ENCODE data around the gene PAQR9. TPM values are rescaled to one million over a fixed set of nuclear protein-coding genes. Genes with fewer than 3 reads are reported as not detected.

Gene PAQR9
- total and polyA plus RNA-seq, 9 of the 15 experiments (the other 6 are each of a cell fraction or from before 2014, with no cell fraction given), result 0.04 to 0.58 (median 0.22) TPM

- POLR2A ChIA-PET, result interaction anchor here (1.6 to 1.8 kb wide), 2 partner anchors 13 to 19 kb away, joined by 3 to 4 read pairs; no protein-coding TSS in a partner anchor
- H3K79me2 ChIP-seq (ENCODE audit: control insufficient read depth, insufficient read depth, low read length), result no peaks in the 10 kb centered on the region
- H3K36me3 ChIP-seq (ENCODE audit: control insufficient read depth, insufficient read depth, low read length), result no peaks in the 10 kb centered on the region
- intact Hi-C loops (cut with micrococcal nuclease) (no loop called here), in situ Hi-C loops (cut with MboI) (no loop called here)
- H3K27me3 ChIP-seq (ENCODE audit: control insufficient read depth in 2 of 2, insufficient read depth in 2 of 2, low read length in 2 of 2), result no peaks in the 10 kb centered on the region
- peaks cover 2% of the 10 kb centered on the region; the same call in 1 of the 2 replicates for H3K9me3 ChIP-seq (replicated peaks; ENCODE audit: control insufficient read depth, insufficient read depth, low read depth, low read length)
- no peak overlapping the region for H3K27ac ChIP-seq (ENCODE audit: extremely low read depth, low read depth, low read length)
- H4K20me1 ChIP-seq (replicated peaks; ENCODE audit: control insufficient read depth, insufficient read depth, low read length), result no peaks in the 10 kb centered on the region
- ATAC-seq (no peak), DNase-seq (ENCODE audit: extremely low read depth in 1 of 4, low spot score in 3 of 4) (no peak), FAIRE-seq (no peak)
- 46% methylated on average over 3 of the region's 3 CpGs for WGBS (ENCODE audit: insufficient coverage, low coverage, missing lambda C conversion rate)
- H3K9me1 ChIP-seq (ENCODE audit: control insufficient read depth, insufficient read depth, low read length), result no peaks in the 10 kb centered on the region
- CTCF ChIA-PET (ENCODE audit: low intra/inter-chr PET ratio), result no interaction called here
- no peak overlapping the region for H3K4me2 ChIP-seq (ENCODE audit: insufficient read depth, low read length)
- no peak overlapping the region for H3K9ac ChIP-seq (ENCODE audit: insufficient read depth in 1 of 2, low read depth in 2 of 2, low read length in 2 of 2)
- H3K4me1 ChIP-seq (replicated peaks in 1 of 2; ENCODE audit: control insufficient read depth in 2 of 2, insufficient read depth in 2 of 2, low read length in 2 of 2), result peaks cover 15 to 26% of the 10 kb centered on the region in 2 experiments; a peak in 4 of 5 replicates
- BruUV-seq (replicated peaks), result no TSS peak
- TF ChIP-seq MCM2 (IDR thresholded peaks at IDR 0.05; ENCODE audit: low read depth), result no peak
- no peak for TF ChIP-seq MLLT1 (IDR thresholded peaks at IDR 0.05)
- no peak for TF ChIP-seq ATF4 (CRISPR knock-in tag; IDR thresholded peaks at IDR 0.05)
- no peak for TF ChIP-seq HMGN3 (IDR thresholded peaks at IDR 0.05; ENCODE audit: borderline replicate concordance, extremely low read depth, insufficient read length, low read depth, low read length)
- TF ChIP-seq HMGXB4 (CRISPR knock-in tag; IDR thresholded peaks at IDR 0.05), result no peak
- H2AFZ ChIP-seq (ENCODE audit: low read depth, low read length), result no peak overlapping the region
- no peak overlapping the region for H3K4me3 ChIP-seq
Observed at GRCh38 chr3:142965581-142965980, 2.1 kb upstream of the PAQR9 start.

Measured in K562 (cell line).